Endodermal cell (in vitro differentiated cells): Measurements from ENCODE around the gene ZCWPW1. TPM values are rescaled to one million over a fixed set of nuclear protein-coding genes. Genes with fewer than 3 reads are reported as not detected.

Source experiments
- DNase-seq: peaks from one replicate; pipeline ENCODE4 v3.0.0-alpha.2; 2017
- H3K27ac ChIP-seq: 2 replicates; pipeline ENCODE4 v1.5.1; 2013; ENCODE audit warnings: mild to moderate bottlenecking, low read depth, low read length, moderate library complexity
- H3K27me3 ChIP-seq: 2 replicates; pipeline ENCODE4 v1.6.1; 2013; ENCODE audit warnings: mild to moderate bottlenecking, low read length, moderate library complexity; ENCODE audit not compliant: insufficient read depth, control insufficient read depth, poor library complexity, severe bottlenecking
- H3K36me3 ChIP-seq: 2 replicates; pipeline ENCODE4 v1.7.0; 2013; ENCODE audit warnings: mild to moderate bottlenecking, low read length, moderate library complexity; ENCODE audit not compliant: control insufficient read depth, insufficient read depth
- H3K4me1 ChIP-seq: one replicate; pipeline ENCODE4 v1.7.0; 2013; ENCODE audit warnings: low read length; ENCODE audit not compliant: control insufficient read depth, insufficient read depth
- H3K4me3 ChIP-seq: 2 replicates; pipeline ENCODE4 v1.5.1; 2013; ENCODE audit warnings: mild to moderate bottlenecking, low read length, moderate library complexity
- H3K9ac ChIP-seq: 2 replicates; pipeline ENCODE4 v1.6.1; 2013; ENCODE audit warnings: mild to moderate bottlenecking, low read length, moderate library complexity; ENCODE audit not compliant: poor library complexity, severe bottlenecking; ENCODE audit errors: extremely low read depth
- H3K9me3 ChIP-seq: 2 replicates; pipeline ENCODE4 v1.6.1; 2013; ENCODE audit warnings: mild to moderate bottlenecking, low read length, moderate library complexity; ENCODE audit not compliant: control insufficient read depth
- H3K27ac Mint-ChIP-seq: 2 replicates; pipeline ENCODE4 v1.8.0; 2020; ENCODE audit warnings: mixed read lengths
- H3K27me3 Mint-ChIP-seq: 2 replicates; pipeline ENCODE4 v1.8.0; 2021; ENCODE audit warnings: mild to moderate bottlenecking, mixed read lengths; ENCODE audit not compliant: insufficient read depth
- H3K36me3 Mint-ChIP-seq: 2 replicates; pipeline ENCODE4 v1.8.0; 2020; ENCODE audit warnings: low read depth, mixed read lengths
- H3K4me1 Mint-ChIP-seq: 2 replicates; pipeline ENCODE4 v1.8.0; 2020; ENCODE audit warnings: mixed read lengths
- H3K4me3 Mint-ChIP-seq: 2 replicates; pipeline ENCODE4 v1.8.0; 2020; ENCODE audit warnings: mild to moderate bottlenecking, moderate library complexity, mixed read lengths
- H3K9me3 Mint-ChIP-seq: 2 replicates; pipeline ENCODE4 v1.8.0; 2020; ENCODE audit warnings: mild to moderate bottlenecking, mixed read lengths
- CTCF ChIP-seq: fragments of 200-600 bp; sonication (generic); conservative IDR thresholded peaks from 2 replicates; pipeline ENCODE4 v1.5.0; 2021; ENCODE audit warnings: antibody characterized with exemption, mild to moderate bottlenecking
- WGBS, 2 experiments: methylation state at CpG; one replicate each; pipeline versions ENCODE4 v1.1.5 to v1.1.7; 2013; ENCODE audit warnings: missing lambda C conversion rate in 2 of 2, mixed read lengths in 1 of 2; ENCODE audit not compliant: insufficient coverage in 1 of 2, insufficient read length in 1 of 2; 5-methylcytosine and 5-hydroxymethylcytosine counted together
- total RNA-seq, 2 donors: library from RNA; stranded (reverse); fragmentation: NEBNext Ultra II Directional in 1 of 2; extraction: Animal tissue kit (Norgen Biotek cat#: 25700) in 1 of 2; gene quantifications; 2 replicates in 1 of 2; 3 replicates in 1 of 2; pipeline ENCODE4 v1.2.1, GENCODE V29; 2021

The ZCWPW1 gene
- total RNA-seq, 2 donors from 2014 or later, result 1.9 to 2.3 TPM

- no peaks in the 10 kb centered on the region for H3K9me3 Mint-ChIP-seq
- TF ChIP-seq CTCF, result no peak
- Histone ChIP-seq H3K9me3 (no peaks in the 10 kb centered on the region), H3K27ac (no peak overlapping the region), H3K9ac (no peak overlapping the region), H3K4me1 (no peaks in the 10 kb centered on the region), H3K36me3 (no peaks in the 10 kb centered on the region), H3K4me3 (no peak overlapping the region), H3K27me3 (peaks cover 25% of the 10 kb centered on the region)
- H3K27ac Mint-ChIP-seq, result no peak overlapping the region
- DNase-seq, result no peak
- H3K4me1 Mint-ChIP-seq, result no peaks in the 10 kb centered on the region
- no peaks in the 10 kb centered on the region for H3K36me3 Mint-ChIP-seq
- H3K27me3 Mint-ChIP-seq, result peaks cover 5% of the 10 kb centered on the region
- H3K4me3 Mint-ChIP-seq, result no peak overlapping the region
Measured at GRCh38 chr7:100413346-100413745, 15.2 kb downstream of the ZCWPW1 start.

- H3K27me3 ChIP-seq, result peaks cover 25% of the 10 kb centered on the region
- no peak overlapping the region for H3K27ac ChIP-seq
- H3K4me1 ChIP-seq, result no peaks in the 10 kb centered on the region
- Mint-ChIP-seq H3K27ac (no peak overlapping the region), H3K4me3 (no peak overlapping the region), H3K9me3 (no peaks in the 10 kb centered on the region), H3K27me3 (peaks cover 7% of the 10 kb centered on the region), H3K36me3 (no peaks in the 10 kb centered on the region), H3K4me1 (peaks cover 5% of the 10 kb centered on the region)
- no peak overlapping the region for H3K9ac ChIP-seq
- no peak overlapping the region for H3K4me3 ChIP-seq
- DNase-seq, result no peak
- TF ChIP-seq CTCF, result no peak
- no peaks in the 10 kb centered on the region for H3K36me3 ChIP-seq
- H3K9me3 ChIP-seq, result no peaks in the 10 kb centered on the region
- 83 to 87% methylated on average over 5 to 6 of the region's 6 CpGs for WGBS, 2 experiments
Measured at GRCh38 chr7:100411101-100411500, 17.4 kb downstream of the ZCWPW1 start.

GRCh38 chr7:100407285-100408180 is 21.0 kb downstream of the ZCWPW1 start:
- H3K27me3 ChIP-seq, result peaks cover 25% of the 10 kb centered on the region
- H3K27ac ChIP-seq, result no peak overlapping the region
- Mint-ChIP-seq H3K27me3 (peaks cover 18% of the 10 kb centered on the region), H3K9me3 (no peaks in the 10 kb centered on the region), H3K36me3 (no peaks in the 10 kb centered on the region), H3K4me1 (peaks cover 5% of the 10 kb centered on the region), H3K4me3 (no peak overlapping the region), H3K27ac (no peak overlapping the region)
- DNase-seq, result peak; percentile 69
- TF ChIP-seq CTCF, result peak; percentile 84
- 60 to 67% methylated on average over 10 to 12 of the region's 12 CpGs for WGBS, 2 experiments
- H3K9ac ChIP-seq, result no peak overlapping the region
- no peaks in the 10 kb centered on the region for H3K9me3 ChIP-seq
- no peaks in the 10 kb centered on the region for H3K4me1 ChIP-seq
- no peak overlapping the region for H3K4me3 ChIP-seq
- H3K36me3 ChIP-seq, result no peaks in the 10 kb centered on the region
